Skeletal muscle satellite cell (primary cell): Measurements from ENCODE around the gene GATB.

Experiments used
- H3K27me3 ChIP-seq: 2 replicates; pipeline ENCODE4 v1.7.0; 2013; ENCODE audit warnings: low read length; ENCODE audit not compliant: control insufficient read depth, insufficient read depth
- H3K36me3 ChIP-seq: 2 replicates; pipeline ENCODE4 v1.7.0; 2013; ENCODE audit warnings: mild to moderate bottlenecking, control low read depth, low read length; ENCODE audit not compliant: insufficient read depth
- H3K4me1 ChIP-seq: 2 replicates; pipeline ENCODE4 v1.7.0; 2013; ENCODE audit warnings: low read length; ENCODE audit not compliant: control insufficient read depth, insufficient read depth
- H3K4me2 ChIP-seq: 2 replicates; pipeline ENCODE4 v1.7.0; 2013; ENCODE audit warnings: mild to moderate bottlenecking, low read length
- H3K4me3 ChIP-seq: 2 replicates; pipeline ENCODE4 v1.7.0; 2013; ENCODE audit warnings: low read length
- H3K9ac ChIP-seq: 2 replicates; pipeline ENCODE4 v1.7.0; 2013; ENCODE audit warnings: mild to moderate bottlenecking, low read depth, low read length, moderate library complexity
- H3K9me3 ChIP-seq: replicated peaks from 2 replicates; pipeline ENCODE4 v1.7.0; 2013; ENCODE audit warnings: mild to moderate bottlenecking, control low read depth, low read length

Gene GATB

GRCh38 chr4:151641983-151642382, 118.8 kb downstream of the GATB start:
- Histone ChIP-seq H3K4me2 (no peak overlapping the region), H3K36me3 (no peaks in the 10 kb centered on the region), H3K9ac (no peak overlapping the region), H3K4me3 (no peak overlapping the region), H3K4me1 (peaks cover 15% of the 10 kb centered on the region), H3K9me3 (no peaks in the 10 kb centered on the region), H3K27me3 (no peaks in the 10 kb centered on the region)

GRCh38 chr4:151641167-151641566, 119.6 kb downstream of the GATB start:
- Histone ChIP-seq H3K27me3 (no peaks in the 10 kb centered on the region), H3K9me3 (no peaks in the 10 kb centered on the region), H3K9ac (no peak overlapping the region), H3K4me1 (peaks cover 15% of the 10 kb centered on the region), H3K4me2 (no peak overlapping the region), H3K4me3 (no peak overlapping the region), H3K36me3 (no peaks in the 10 kb centered on the region)

- H3K4me3 ChIP-seq: no peak overlapping the region
- no peaks in the 10 kb centered on the region for H3K27me3 ChIP-seq
Measured at GRCh38 chr4:151640381-151640780, 120.4 kb downstream of the GATB start.

GRCh38 chr4:151638295-151638858, 122.4 kb downstream of the GATB start:
- Histone ChIP-seq H3K4me1 (peaks cover 15% of the 10 kb centered on the region), H3K36me3 (no peaks in the 10 kb centered on the region), H3K4me2 (no peak overlapping the region), H3K9me3 (no peaks in the 10 kb centered on the region), H3K4me3 (no peak overlapping the region), H3K9ac (no peak overlapping the region), H3K27me3 (no peaks in the 10 kb centered on the region)

More at GRCh38 chr4:151640381-151640780, 120.4 kb downstream of the GATB start:
- H3K9ac ChIP-seq: no peak overlapping the region
- H3K36me3 ChIP-seq: no peaks in the 10 kb centered on the region
- H3K9me3 ChIP-seq: no peaks in the 10 kb centered on the region
- no peak overlapping the region for H3K4me2 ChIP-seq
- peaks cover 15% of the 10 kb centered on the region for H3K4me1 ChIP-seq

GRCh38 chr4:151631349-151631748, 129.5 kb downstream of the GATB start:
- H3K27me3 ChIP-seq: no peaks in the 10 kb centered on the region
- H3K9ac ChIP-seq: no peak overlapping the region
- H3K36me3 ChIP-seq: no peaks in the 10 kb centered on the region
- H3K9me3 ChIP-seq: no peaks in the 10 kb centered on the region
- H3K4me3 ChIP-seq: no peak overlapping the region
- H3K4me2 ChIP-seq: no peak overlapping the region
- peaks cover 3% of the 10 kb centered on the region for H3K4me1 ChIP-seq

GRCh38 chr4:151629097-151629783, 131.6 kb downstream of the GATB start:
- Histone ChIP-seq H3K9ac (no peak overlapping the region), H3K36me3 (no peaks in the 10 kb centered on the region), H3K27me3 (no peaks in the 10 kb centered on the region), H3K9me3 (no peaks in the 10 kb centered on the region), H3K4me2 (no peak overlapping the region), H3K4me1 (peaks cover 3% of the 10 kb centered on the region), H3K4me3 (no peak overlapping the region)

GRCh38 chr4:151628001-151628608, 132.7 kb downstream of the GATB start:
- no peaks in the 10 kb centered on the region for H3K27me3 ChIP-seq
- no peak overlapping the region for H3K4me2 ChIP-seq
- peaks cover 3% of the 10 kb centered on the region for H3K4me1 ChIP-seq
- H3K9ac ChIP-seq: no peak overlapping the region
- H3K4me3 ChIP-seq: no peak overlapping the region
- H3K9me3 ChIP-seq: no peaks in the 10 kb centered on the region
- no peaks in the 10 kb centered on the region for H3K36me3 ChIP-seq

- Histone ChIP-seq H3K36me3 (no peaks in the 10 kb centered on the region), H3K4me1 (peaks cover 3% of the 10 kb centered on the region), H3K9me3 (no peaks in the 10 kb centered on the region), H3K27me3 (no peaks in the 10 kb centered on the region), H3K4me2 (no peak overlapping the region), H3K9ac (no peak overlapping the region), H3K4me3 (no peak overlapping the region)
Measured at GRCh38 chr4:151627491-151627890, 133.3 kb downstream of the GATB start.

- Histone ChIP-seq H3K9ac (no peak overlapping the region), H3K4me2 (no peak overlapping the region)
Measured at GRCh38 chr4:151626751-151627150, 134.1 kb downstream of the GATB start.

GRCh38 chr4:151626228-151626627, 134.6 kb downstream of the GATB start:
- Histone ChIP-seq H3K9me3 (no peaks in the 10 kb centered on the region), H3K36me3 (no peaks in the 10 kb centered on the region), H3K9ac (no peak overlapping the region), H3K4me1 (peaks cover 3% of the 10 kb centered on the region), H3K4me3 (no peak overlapping the region), H3K4me2 (no peak overlapping the region), H3K27me3 (no peaks in the 10 kb centered on the region)

More at GRCh38 chr4:151626751-151627150, 134.1 kb downstream of the GATB start:
- Histone ChIP-seq H3K4me1 (peaks cover 3% of the 10 kb centered on the region), H3K27me3 (no peaks in the 10 kb centered on the region), H3K9me3 (no peaks in the 10 kb centered on the region), H3K4me3 (no peak overlapping the region), H3K36me3 (no peaks in the 10 kb centered on the region)

- Histone ChIP-seq H3K9ac (no peak overlapping the region), H3K27me3 (no peaks in the 10 kb centered on the region), H3K9me3 (no peaks in the 10 kb centered on the region)
Measured at GRCh38 chr4:151624626-151625565, 135.9 kb downstream of the GATB start.

More at GRCh38 chr4:151624626-151625565, 135.9 kb downstream of the GATB start:
- Histone ChIP-seq H3K4me1 (peaks cover 3% of the 10 kb centered on the region), H3K36me3 (no peaks in the 10 kb centered on the region), H3K4me2 (no peak overlapping the region), H3K4me3 (no peak overlapping the region)
